GM23338 (cell line): ENCODE results near the gene SLC29A2.

Source experiments
- EZH2 ChIP-seq: fragments of 200-600 bp; sonication (generic); IDR thresholded peaks from one replicate; pipeline ENCODE4 v1.8.0; 2017; ENCODE audit warnings: antibody characterized with exemption, mild to moderate bottlenecking, low read depth; ENCODE audit not compliant: unreplicated experiment
- EZH2phosphoT487 ChIP-seq: fragments of 200-600 bp; sonication (generic); IDR thresholded peaks from one replicate; pipeline ENCODE4 v1.8.1; 2018; ENCODE audit warnings: antibody characterized with exemption; ENCODE audit not compliant: unreplicated experiment
- NANOG ChIP-seq: IDR thresholded peaks from 2 replicates; pipeline ENCODE4 v1.6.1; 2016; ENCODE audit warnings: antibody characterized with exemption, borderline replicate concordance
- ZNF114 ChIP-seq: fragments of 250-450 bp; sonication (Bioruptor Pico); IDR thresholded peaks from 2 replicates; pipeline ENCODE4 v1.5.0; 2020; ENCODE audit warnings: mild to moderate bottlenecking, moderate library complexity
- TF ChIP-seq, protein P1 (sequence below), 2 experiments: fragments of 200-600 bp in 1 of 2; sonication (generic) in 1 of 2; conservative IDR thresholded peaks; 2 replicates each; pipeline versions ENCODE4 v1.5.1 to v1.6.1; 2016 to 2017; ENCODE audit warnings: antibody characterized with exemption in 2 of 2, low read depth in 2 of 2, mild to moderate bottlenecking in 2 of 2, moderate library complexity in 1 of 2

DNA sequence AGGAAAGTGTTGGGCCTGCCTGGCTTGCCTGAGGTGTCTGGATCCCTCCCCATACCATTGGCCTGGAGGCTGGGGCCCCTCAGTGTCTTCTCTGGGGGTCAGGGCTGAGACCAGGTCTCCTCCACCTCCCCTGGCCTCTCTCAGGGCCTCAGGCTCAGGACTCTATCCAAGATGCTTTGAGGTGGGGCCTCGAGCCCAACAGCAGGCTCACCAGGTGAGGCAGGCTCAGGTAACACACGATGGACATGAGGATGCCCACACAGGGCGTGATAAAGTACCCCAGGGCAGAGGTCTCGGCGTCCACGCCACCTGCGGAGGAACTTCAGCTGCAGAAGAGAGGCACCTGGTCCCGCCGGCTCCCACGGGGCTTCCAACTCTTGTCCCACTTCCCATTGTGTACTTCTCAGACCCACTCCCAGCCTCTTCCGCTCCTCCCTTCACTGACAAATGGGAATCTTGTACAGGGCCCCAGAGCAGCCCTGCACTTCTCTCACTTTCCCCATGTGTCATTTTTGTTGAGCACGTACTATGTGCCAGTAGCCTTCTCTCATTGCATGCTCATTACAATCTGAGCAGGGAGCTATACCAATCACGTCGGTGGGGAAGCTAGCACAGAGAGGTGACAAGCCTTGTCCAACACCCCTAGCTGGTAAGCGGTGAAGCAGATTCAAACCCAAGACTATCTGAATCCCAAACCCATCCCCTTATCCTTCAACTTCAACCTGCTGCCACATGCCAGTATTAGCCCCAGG, 3.8 kb downstream of the SLC29A2 start:
- TF ChIP-seq EZH2phosphoT487 (no peak), EZH2 (no peak), NANOG (no peak), ZNF114 (no peak)
- TF ChIP-seq, protein P1, sequence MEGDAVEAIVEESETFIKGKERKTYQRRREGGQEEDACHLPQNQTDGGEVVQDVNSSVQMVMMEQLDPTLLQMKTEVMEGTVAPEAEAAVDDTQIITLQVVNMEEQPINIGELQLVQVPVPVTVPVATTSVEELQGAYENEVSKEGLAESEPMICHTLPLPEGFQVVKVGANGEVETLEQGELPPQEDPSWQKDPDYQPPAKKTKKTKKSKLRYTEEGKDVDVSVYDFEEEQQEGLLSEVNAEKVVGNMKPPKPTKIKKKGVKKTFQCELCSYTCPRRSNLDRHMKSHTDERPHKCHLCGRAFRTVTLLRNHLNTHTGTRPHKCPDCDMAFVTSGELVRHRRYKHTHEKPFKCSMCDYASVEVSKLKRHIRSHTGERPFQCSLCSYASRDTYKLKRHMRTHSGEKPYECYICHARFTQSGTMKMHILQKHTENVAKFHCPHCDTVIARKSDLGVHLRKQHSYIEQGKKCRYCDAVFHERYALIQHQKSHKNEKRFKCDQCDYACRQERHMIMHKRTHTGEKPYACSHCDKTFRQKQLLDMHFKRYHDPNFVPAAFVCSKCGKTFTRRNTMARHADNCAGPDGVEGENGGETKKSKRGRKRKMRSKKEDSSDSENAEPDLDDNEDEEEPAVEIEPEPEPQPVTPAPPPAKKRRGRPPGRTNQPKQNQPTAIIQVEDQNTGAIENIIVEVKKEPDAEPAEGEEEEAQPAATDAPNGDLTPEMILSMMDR (conservative IDR thresholded peaks at IDR 0.05; ENCODE audit: low read depth in 2 of 2) = no peak
